Measurements from ENCODE around the gene PYROXD2. TPM values are rescaled to one million over a fixed set of nuclear protein-coding genes. Genes with fewer than 3 reads are reported as not detected.

The PYROXD2 gene
- total RNA-seq, 2 donors from 2014 or later, result 5.9 to 9.4 TPM

- intact Hi-C loops (cut with DNase I), result no loop called here
- Histone ChIP-seq H3K36me3 (peaks cover 10% of the 10 kb centered on the region), H3K9ac (ENCODE audit: low read depth in 2 of 2, low read length in 2 of 2) (no peak overlapping the region), H3K9me3 (no peaks in the 10 kb centered on the region), H3K4me3 (no peak overlapping the region), H3K27me3 (no peaks in the 10 kb centered on the region), H3K27ac (no peak overlapping the region), H3K4me1 (no peaks in the 10 kb centered on the region)
- DNase-seq, result no peak
- no peak for TF ChIP-seq CTCF (IDR thresholded peaks at IDR 0.05)
These were observed 12.1 kb upstream of the PYROXD2 start for GRCh38 chr10:98427011-98427515.

DNA sequence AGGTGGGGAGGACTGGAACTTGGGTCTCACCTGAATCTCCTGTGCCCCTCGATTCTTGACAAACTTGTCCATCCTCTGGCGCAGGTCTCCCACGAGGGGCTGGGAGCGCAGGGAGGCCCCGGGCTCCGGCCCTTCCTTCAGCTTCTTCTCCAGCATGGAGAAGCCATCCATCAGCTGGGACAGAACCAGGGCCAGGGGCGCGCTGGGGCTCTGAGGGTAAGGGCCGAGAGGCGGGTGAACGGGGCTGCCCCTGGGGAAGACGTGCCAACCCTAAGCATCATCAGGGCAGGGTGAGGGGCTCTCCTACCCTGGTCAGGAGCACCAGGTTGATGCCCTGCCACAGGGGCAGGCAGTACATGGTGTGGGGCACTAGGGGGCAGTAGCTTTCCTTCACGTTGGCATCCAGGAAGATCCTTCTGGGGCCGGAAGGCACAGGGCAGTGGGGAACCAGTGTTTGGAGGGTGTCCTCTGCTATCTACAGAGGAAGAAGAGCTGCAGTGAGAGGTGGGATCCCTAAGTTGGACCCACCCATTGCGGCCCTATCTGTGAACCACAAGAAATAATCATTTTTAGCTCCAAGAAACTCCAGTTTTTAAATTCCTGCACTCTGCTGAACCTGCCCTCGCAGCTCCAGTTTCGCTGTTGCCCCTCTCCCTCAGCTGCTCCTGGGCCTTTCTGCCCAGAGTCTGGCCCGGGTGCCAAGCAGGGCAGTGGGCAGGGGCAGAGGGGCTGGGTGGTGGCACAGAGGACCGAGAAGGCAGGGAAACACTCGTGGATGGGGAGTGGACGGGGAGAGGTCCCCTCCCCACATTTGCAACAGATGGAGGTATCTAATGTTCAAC is 10.8 kb upstream of the PYROXD2 start:
- H3K36me3 ChIP-seq, result peaks cover 6% of the 10 kb centered on the region
- TF ChIP-seq CTCF (IDR thresholded peaks at IDR 0.05), result peak; percentile 77

DNA sequence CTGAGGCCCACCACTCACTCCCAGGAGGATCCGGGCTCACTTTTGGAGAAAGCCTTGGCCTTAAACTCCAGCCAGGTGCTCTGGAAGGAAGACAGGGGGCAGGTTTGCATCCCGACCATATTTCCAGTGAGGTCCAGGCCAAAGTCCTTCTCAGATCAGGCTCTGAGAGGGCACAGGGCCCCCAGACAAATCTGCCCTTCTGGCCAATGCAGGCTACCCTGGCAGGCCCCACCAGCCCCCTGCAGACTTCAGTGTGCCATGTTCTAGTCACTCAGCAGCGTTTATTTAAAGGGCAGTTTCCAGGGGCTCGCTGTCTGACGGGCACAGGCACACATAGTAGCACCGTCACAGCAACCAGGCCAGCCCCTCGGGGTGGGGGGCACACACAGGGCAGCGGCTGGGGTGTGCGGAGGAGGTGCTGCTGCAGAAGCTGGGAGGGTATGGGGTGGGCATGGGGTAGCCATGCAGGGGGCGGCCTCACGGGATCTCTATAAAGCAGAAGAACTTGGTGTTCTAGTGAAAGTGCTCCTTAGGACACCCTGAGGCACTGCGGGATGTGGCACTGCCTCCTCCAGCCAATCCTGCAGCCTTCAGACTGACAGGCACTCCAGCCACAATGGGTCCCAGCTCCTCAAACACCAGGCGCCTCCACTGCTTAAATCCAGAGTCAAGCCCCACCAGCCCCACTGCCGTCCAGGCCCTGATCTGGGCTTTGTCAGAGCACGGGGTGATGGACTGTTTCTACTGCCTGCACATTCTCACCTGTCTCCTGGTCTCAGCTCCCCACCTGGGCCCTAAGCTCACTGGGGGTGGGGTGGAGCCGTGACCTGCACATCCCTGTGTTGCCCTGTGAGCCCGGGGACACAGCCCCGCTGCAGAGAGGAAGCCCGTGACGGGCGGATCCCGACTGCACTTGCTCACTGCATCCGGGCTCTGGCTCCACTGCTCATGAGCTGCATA is 9.6 kb upstream of the PYROXD2 start:
- no peak for TF ChIP-seq CTCF (IDR thresholded peaks at IDR 0.05)
- Histone ChIP-seq H3K9ac (ENCODE audit: low read depth in 2 of 2, low read length in 2 of 2) (no peak overlapping the region), H3K27me3 (no peaks in the 10 kb centered on the region), H3K36me3 (peaks cover 10% of the 10 kb centered on the region), H3K27ac (no peak overlapping the region), H3K4me3 (no peak overlapping the region), H3K4me1 (no peaks in the 10 kb centered on the region), H3K9me3 (no peaks in the 10 kb centered on the region)
- intact Hi-C loops (cut with DNase I), result no loop called here
- DNase-seq, result no peak

More for the DNA sequence above, 10.8 kb upstream of the PYROXD2 start:
- Histone ChIP-seq H3K27me3 (no peaks in the 10 kb centered on the region), H3K9ac (ENCODE audit: low read depth in 2 of 2, low read length in 2 of 2) (no peak overlapping the region), H3K4me1 (no peaks in the 10 kb centered on the region), H3K27ac (no peak overlapping the region), H3K9me3 (no peaks in the 10 kb centered on the region), H3K4me3 (no peak overlapping the region)
- peak; percentile 53 for DNase-seq
- intact Hi-C loops (cut with DNase I), result no loop called here

GRCh38 chr10:98423691-98424120 is 8.7 kb upstream of the PYROXD2 start:
- intact Hi-C loops (cut with DNase I), result no loop called here
- H3K4me3 ChIP-seq, result no peak overlapping the region
- no peaks in the 10 kb centered on the region for H3K4me1 ChIP-seq
- H3K36me3 ChIP-seq, result peaks cover 10% of the 10 kb centered on the region
- no peak overlapping the region for H3K9ac ChIP-seq (ENCODE audit: low read depth in 2 of 2, low read length in 2 of 2)
- no peaks in the 10 kb centered on the region for H3K27me3 ChIP-seq
- no peak overlapping the region for H3K27ac ChIP-seq
- DNase-seq, result no peak
- no peak for TF ChIP-seq CTCF (IDR thresholded peaks at IDR 0.05)
- no peaks in the 10 kb centered on the region for H3K9me3 ChIP-seq

GRCh38 chr10:98422182-98422581 is 7.2 kb upstream of the PYROXD2 start:
- Histone ChIP-seq H3K4me3 (no peak overlapping the region), H3K36me3 (peaks cover 16% of the 10 kb centered on the region), H3K4me1 (no peaks in the 10 kb centered on the region), H3K27ac (no peak overlapping the region), H3K9me3 (no peaks in the 10 kb centered on the region), H3K27me3 (no peaks in the 10 kb centered on the region), H3K9ac (ENCODE audit: low read depth in 2 of 2, low read length in 2 of 2) (no peak overlapping the region)
- TF ChIP-seq CTCF (IDR thresholded peaks at IDR 0.05), result no peak
- DNase-seq, result no peak
- intact Hi-C loops (cut with DNase I), result no loop called here

Measured in colonic mucosa (tissue), 4 donors.